HG03575 (cell line): Measurements from ENCODE around the gene PACS2.
A peak's percentile ranks its signal among the peaks of the same experiment; 100 is the strongest.
"Not testable (repeated sequence)": the region's sequence is repeated elsewhere in the genome, so short reads cannot be mapped to it uniquely, and the experiment has no call there.

Experiments used
- ATAC-seq: cut with Tn5 transposase; IDR thresholded peaks from one replicate; pipeline ENCODE4 v1.9.1; 2021; ENCODE audit not compliant: unreplicated experiment, insufficient number of reproducible peaks, low FRiP score; ENCODE audit errors: extremely low read depth

The PACS2 gene

GRCh38 chr14:105286759-105287144 lies 27.8 kb upstream of the PACS2 start:
- no peak for ATAC-seq

GRCh38 chr14:105287249-105288102 lies 27.1 kb upstream of the PACS2 start:
- no peak for ATAC-seq

- ATAC-seq, result not testable (repeated sequence)
Observed at GRCh38 chr14:105288936-105289335, 25.6 kb upstream of the PACS2 start.

GRCh38 chr14:105290621-105291346 lies 23.8 kb upstream of the PACS2 start:
- ATAC-seq, result no peak

GRCh38 chr14:105292826-105293711 lies 21.5 kb upstream of the PACS2 start:
- no peak for ATAC-seq

- no peak for ATAC-seq
Observed at GRCh38 chr14:105294142-105294597, 20.4 kb upstream of the PACS2 start.

- not testable (repeated sequence) for ATAC-seq
Observed at GRCh38 chr14:105297311-105297710, 17.2 kb upstream of the PACS2 start.

GRCh38 chr14:105299654-105300541 lies 14.7 kb upstream of the PACS2 start:
- no peak for ATAC-seq

- peak; percentile 44 for ATAC-seq
Observed at GRCh38 chr14:105300542-105301102, 13.9 kb upstream of the PACS2 start, which contains the start of gene BRF1. TSS of gene BRF1 (minus strand) at chr14:105301001. CDS start at chr14:105300629, 372 bp downstream.

- ATAC-seq, result no peak
Observed at GRCh38 chr14:105301103-105301914, 13.2 kb upstream of the PACS2 start.

GRCh38 chr14:105301915-105302249 lies 12.7 kb upstream of the PACS2 start:
- ATAC-seq, result not testable (repeated sequence)

- no peak for ATAC-seq
Observed at GRCh38 chr14:105303949-105304348, 10.6 kb upstream of the PACS2 start.

- no peak for ATAC-seq
Observed at GRCh38 chr14:105304565-105304964, 10.0 kb upstream of the PACS2 start.

- no peak for ATAC-seq
Observed at GRCh38 chr14:105305345-105305744, 9.2 kb upstream of the PACS2 start.

- no peak for ATAC-seq
Observed at GRCh38 chr14:105305791-105306190, 8.8 kb upstream of the PACS2 start.

GRCh38 chr14:105307052-105307727 lies 7.4 kb upstream of the PACS2 start:
- no peak for ATAC-seq

- ATAC-seq, result no peak
Observed at GRCh38 chr14:105309371-105309770, 5.2 kb upstream of the PACS2 start.
